Measurements from ENCODE around the gene TEX11.

GRCh38 chrX:70916754-70917153 lies 8.2 kb upstream of the TEX11 start:
- TF ChIP-seq, protein P1, sequence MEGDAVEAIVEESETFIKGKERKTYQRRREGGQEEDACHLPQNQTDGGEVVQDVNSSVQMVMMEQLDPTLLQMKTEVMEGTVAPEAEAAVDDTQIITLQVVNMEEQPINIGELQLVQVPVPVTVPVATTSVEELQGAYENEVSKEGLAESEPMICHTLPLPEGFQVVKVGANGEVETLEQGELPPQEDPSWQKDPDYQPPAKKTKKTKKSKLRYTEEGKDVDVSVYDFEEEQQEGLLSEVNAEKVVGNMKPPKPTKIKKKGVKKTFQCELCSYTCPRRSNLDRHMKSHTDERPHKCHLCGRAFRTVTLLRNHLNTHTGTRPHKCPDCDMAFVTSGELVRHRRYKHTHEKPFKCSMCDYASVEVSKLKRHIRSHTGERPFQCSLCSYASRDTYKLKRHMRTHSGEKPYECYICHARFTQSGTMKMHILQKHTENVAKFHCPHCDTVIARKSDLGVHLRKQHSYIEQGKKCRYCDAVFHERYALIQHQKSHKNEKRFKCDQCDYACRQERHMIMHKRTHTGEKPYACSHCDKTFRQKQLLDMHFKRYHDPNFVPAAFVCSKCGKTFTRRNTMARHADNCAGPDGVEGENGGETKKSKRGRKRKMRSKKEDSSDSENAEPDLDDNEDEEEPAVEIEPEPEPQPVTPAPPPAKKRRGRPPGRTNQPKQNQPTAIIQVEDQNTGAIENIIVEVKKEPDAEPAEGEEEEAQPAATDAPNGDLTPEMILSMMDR (IDR thresholded peaks at IDR 0.05): no peak
- TF ChIP-seq EP300 (IDR thresholded peaks at IDR 0.05) (no peak), POLR2AphosphoS5 (IDR thresholded peaks at IDR 0.05) (no peak), POLR2A (IDR thresholded peaks at IDR 0.05) (no peak)
